ENCODE results near the gene PNKD.
"Not testable (repeated sequence)": the region's sequence is repeated elsewhere in the genome, so short reads cannot be mapped to it uniquely, and the experiment has no call there.

Gene PNKD

GRCh38 chr2:218306184-218306920 is 36.0 kb downstream of the PNKD start:
- H3K9me3 Mint-ChIP-seq (ENCODE audit: low read depth), result no peaks in the 10 kb centered on the region
- H3K27me3 Mint-ChIP-seq, result no peaks in the 10 kb centered on the region
- no peaks in the 10 kb centered on the region for H3K36me3 Mint-ChIP-seq
- H3K4me3 Mint-ChIP-seq, result no peak overlapping the region
- no peak overlapping the region for H3K27ac Mint-ChIP-seq
- peaks cover 15% of the 10 kb centered on the region for H3K4me1 Mint-ChIP-seq (ENCODE audit: low read depth)

- Mint-ChIP-seq H3K9me3 (ENCODE audit: low read depth) (no peaks in the 10 kb centered on the region), H3K36me3 (no peaks in the 10 kb centered on the region), H3K27me3 (no peaks in the 10 kb centered on the region), H3K4me1 (ENCODE audit: low read depth) (peaks cover 15% of the 10 kb centered on the region), H3K27ac (no peak overlapping the region), H3K4me3 (no peak overlapping the region)
Measured at GRCh38 chr2:218307415-218308090, 37.2 kb downstream of the PNKD start.

GRCh38 chr2:218310853-218311540 is 40.7 kb downstream of the PNKD start:
- H3K36me3 Mint-ChIP-seq, result no peaks in the 10 kb centered on the region
- no peaks in the 10 kb centered on the region for H3K9me3 Mint-ChIP-seq (ENCODE audit: low read depth)
- no peak overlapping the region for H3K27ac Mint-ChIP-seq
- no peaks in the 10 kb centered on the region for H3K27me3 Mint-ChIP-seq
- H3K4me3 Mint-ChIP-seq, result no peak overlapping the region
- H3K4me1 Mint-ChIP-seq (ENCODE audit: low read depth), result peaks cover 23% of the 10 kb centered on the region

- not testable (repeated sequence) for H3K36me3 Mint-ChIP-seq; H3K27me3 Mint-ChIP-seq; H3K4me3 Mint-ChIP-seq; H3K9me3 Mint-ChIP-seq (ENCODE audit: low read depth); H3K27ac Mint-ChIP-seq
- H3K4me1 Mint-ChIP-seq (ENCODE audit: low read depth), result peaks cover 30% of the 10 kb centered on the region
Measured at GRCh38 chr2:218311541-218312266, 41.4 kb downstream of the PNKD start.

- Mint-ChIP-seq H3K9me3 (ENCODE audit: low read depth) (no peaks in the 10 kb centered on the region), H3K27ac (no peak overlapping the region), H3K27me3 (no peaks in the 10 kb centered on the region), H3K4me1 (ENCODE audit: low read depth) (peaks cover 36% of the 10 kb centered on the region), H3K4me3 (no peak overlapping the region), H3K36me3 (peaks cover 1% of the 10 kb centered on the region)
Measured at GRCh38 chr2:218312267-218312756, 42.0 kb downstream of the PNKD start.

GRCh38 chr2:218313356-218313755 is 43.0 kb downstream of the PNKD start:
- no peaks in the 10 kb centered on the region for H3K27me3 Mint-ChIP-seq
- peaks cover 36% of the 10 kb centered on the region for H3K4me1 Mint-ChIP-seq (ENCODE audit: low read depth)
- no peak overlapping the region for H3K4me3 Mint-ChIP-seq
- peaks cover 2% of the 10 kb centered on the region for H3K36me3 Mint-ChIP-seq
- H3K27ac Mint-ChIP-seq, result no peak overlapping the region
- H3K9me3 Mint-ChIP-seq (ENCODE audit: low read depth), result no peaks in the 10 kb centered on the region

GRCh38 chr2:218314764-218315163 is 44.4 kb downstream of the PNKD start:
- H3K4me3 Mint-ChIP-seq; H3K27me3 Mint-ChIP-seq; H3K9me3 Mint-ChIP-seq (ENCODE audit: low read depth); H3K27ac Mint-ChIP-seq; H3K36me3 Mint-ChIP-seq: not testable (repeated sequence)
- peaks cover 39% of the 10 kb centered on the region for H3K4me1 Mint-ChIP-seq (ENCODE audit: low read depth)

GRCh38 chr2:218315397-218315796 is 45.1 kb downstream of the PNKD start:
- Mint-ChIP-seq H3K9me3 (ENCODE audit: low read depth) (no peaks in the 10 kb centered on the region), H3K4me3 (peak overlapping the region; percentile 62), H3K27me3 (no peaks in the 10 kb centered on the region), H3K36me3 (peaks cover 2% of the 10 kb centered on the region), H3K4me1 (ENCODE audit: low read depth) (peaks cover 44% of the 10 kb centered on the region), H3K27ac (peak overlapping the region; percentile 83)

- Mint-ChIP-seq H3K4me3 (peak overlapping the region; percentile 62), H3K27me3 (no peaks in the 10 kb centered on the region), H3K9me3 (ENCODE audit: low read depth) (no peaks in the 10 kb centered on the region), H3K27ac (peak overlapping the region; percentile 79), H3K36me3 (peaks cover 2% of the 10 kb centered on the region), H3K4me1 (ENCODE audit: low read depth) (peaks cover 54% of the 10 kb centered on the region)
Measured at GRCh38 chr2:218317303-218317630, 46.9 kb downstream of the PNKD start.

GRCh38 chr2:218317835-218318234 is 47.5 kb downstream of the PNKD start:
- Mint-ChIP-seq H3K27ac (peak overlapping the region; percentile 41), H3K4me3 (peak overlapping the region; percentile 62), H3K9me3 (ENCODE audit: low read depth) (no peaks in the 10 kb centered on the region)

GRCh38 chr2:218318241-218318640 is 47.9 kb downstream of the PNKD start:
- no peak overlapping the region for H3K27ac Mint-ChIP-seq
- H3K4me3 Mint-ChIP-seq, result no peak overlapping the region
- H3K4me1 Mint-ChIP-seq (ENCODE audit: low read depth), result peaks cover 59% of the 10 kb centered on the region

More at GRCh38 chr2:218317835-218318234, 47.5 kb downstream of the PNKD start:
- Mint-ChIP-seq H3K36me3 (peaks cover 2% of the 10 kb centered on the region), H3K4me1 (ENCODE audit: low read depth) (peaks cover 59% of the 10 kb centered on the region), H3K27me3 (no peaks in the 10 kb centered on the region)

GRCh38 chr2:218319813-218320365 is 49.6 kb downstream of the PNKD start:
- H3K27ac Mint-ChIP-seq, result no peak overlapping the region
- no peak overlapping the region for H3K4me3 Mint-ChIP-seq
- peaks cover 2% of the 10 kb centered on the region for H3K36me3 Mint-ChIP-seq
- no peaks in the 10 kb centered on the region for H3K9me3 Mint-ChIP-seq (ENCODE audit: low read depth)
- H3K4me1 Mint-ChIP-seq (ENCODE audit: low read depth), result peaks cover 70% of the 10 kb centered on the region
- H3K27me3 Mint-ChIP-seq, result no peaks in the 10 kb centered on the region

More at GRCh38 chr2:218318241-218318640, 47.9 kb downstream of the PNKD start:
- H3K36me3 Mint-ChIP-seq, result peaks cover 2% of the 10 kb centered on the region
- no peaks in the 10 kb centered on the region for H3K9me3 Mint-ChIP-seq (ENCODE audit: low read depth)
- no peaks in the 10 kb centered on the region for H3K27me3 Mint-ChIP-seq

- H3K4me1 Mint-ChIP-seq (ENCODE audit: low read depth), result peaks cover 67% of the 10 kb centered on the region
- H3K4me3 Mint-ChIP-seq, result peak overlapping the region; percentile 14
- H3K36me3 Mint-ChIP-seq, result peaks cover 2% of the 10 kb centered on the region
- H3K9me3 Mint-ChIP-seq (ENCODE audit: low read depth), result no peaks in the 10 kb centered on the region
- no peak overlapping the region for H3K27ac Mint-ChIP-seq
- no peaks in the 10 kb centered on the region for H3K27me3 Mint-ChIP-seq
Measured at GRCh38 chr2:218320704-218321336, 50.5 kb downstream of the PNKD start.

Data from activated naive CD8-positive, alpha-beta T cell (primary cell).